HEK293T (cell line): Measurements from ENCODE around the gene CMTM4.

Source experiments
- ARNT ChIP-seq: fragments of 450-650 bp; IDR thresholded peaks from 2 replicates; pipeline ENCODE4 v1.6.1; 2017; ENCODE audit warnings: mild to moderate bottlenecking
- BHLHE40 ChIP-seq: fragments of 450-650 bp; IDR thresholded peaks from 2 replicates; pipeline ENCODE4 v1.6.1; 2016; ENCODE audit warnings: mild to moderate bottlenecking, moderate library complexity, borderline replicate concordance
- CTBP1 ChIP-seq: fragments of 450-650 bp; IDR thresholded peaks from 2 replicates; pipeline ENCODE4 v1.6.1; 2016; ENCODE audit warnings: borderline replicate concordance
- ELF4 ChIP-seq: fragments of 450-650 bp; IDR thresholded peaks from 2 replicates; pipeline ENCODE4 v1.6.1; 2017; ENCODE audit warnings: antibody characterized with exemption
- FOXA1 ChIP-seq: fragments of 450-650 bp; IDR thresholded peaks from 2 replicates; pipeline ENCODE4 v1.6.1; 2016; ENCODE audit warnings: mild to moderate bottlenecking
- FOXK2 ChIP-seq: fragments of 450-650 bp; IDR thresholded peaks from 2 replicates; pipeline ENCODE4 v1.6.1; 2016; ENCODE audit warnings: mild to moderate bottlenecking
- FOXM1 ChIP-seq: fragments of 450-650 bp; IDR thresholded peaks from 2 replicates; pipeline ENCODE4 v1.6.1; 2017; ENCODE audit warnings: mild to moderate bottlenecking, borderline replicate concordance
- HDGF ChIP-seq: fragments of 450-650 bp; IDR thresholded peaks from 2 replicates; pipeline ENCODE4 v1.6.1; 2017; ENCODE audit warnings: antibody characterized with exemption, borderline replicate concordance
- LEF1 ChIP-seq: fragments of 450-650 bp; IDR thresholded peaks from 2 replicates; pipeline ENCODE4 v1.6.1; 2017; ENCODE audit warnings: mild to moderate bottlenecking, borderline replicate concordance
- PKNOX1 ChIP-seq: fragments of 450-650 bp; IDR thresholded peaks from 2 replicates; pipeline ENCODE4 v1.6.1; 2016
- SP1 ChIP-seq: fragments of 450-650 bp; IDR thresholded peaks from 2 replicates; pipeline ENCODE4 v1.6.1; 2017
- SUZ12 ChIP-seq: fragments of 450-650 bp; IDR thresholded peaks from 2 replicates; pipeline ENCODE4 v1.6.1; 2016; ENCODE audit warnings: mild to moderate bottlenecking
- TARDBP ChIP-seq: fragments of 450-650 bp; IDR thresholded peaks from 2 replicates; pipeline ENCODE4 v1.6.1; 2016
- ZNF384 ChIP-seq: fragments of 450-650 bp; IDR thresholded peaks from 2 replicates; pipeline ENCODE4 v1.6.1; 2016

GRCh38 chr16:66647866-66648265 is 48.7 kb downstream of the CMTM4 start:
- TF ChIP-seq ZNF384 (no peak), SP1 (no peak), BHLHE40 (no peak), SUZ12 (no peak), FOXA1 (no peak), PKNOX1 (no peak), ELF4 (no peak), ARNT (no peak), TARDBP (no peak), FOXM1 (no peak), HDGF (no peak), LEF1 (no peak), FOXK2 (no peak), CTBP1 (no peak)
